ENCODE data around the gene DLG1.

DNA sequence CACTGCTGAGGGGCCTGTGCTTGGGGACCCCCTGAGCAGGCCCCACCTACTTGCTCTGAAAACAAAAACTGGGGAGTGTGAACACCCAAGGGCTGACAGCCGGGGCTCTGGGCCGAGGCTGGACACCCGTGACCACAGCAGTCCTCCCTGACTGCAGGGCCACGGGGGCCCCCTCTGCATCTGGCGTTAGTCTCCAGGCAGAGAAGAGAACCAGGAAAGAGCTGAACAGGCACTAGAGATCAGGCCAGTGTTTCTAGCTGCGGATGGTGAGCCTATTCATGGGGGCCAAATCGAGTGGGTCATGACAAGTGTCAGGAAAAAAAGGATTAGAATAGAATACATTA, 285.9 kb downstream of the DLG1 start:
- TF ChIP-seq, protein P1, sequence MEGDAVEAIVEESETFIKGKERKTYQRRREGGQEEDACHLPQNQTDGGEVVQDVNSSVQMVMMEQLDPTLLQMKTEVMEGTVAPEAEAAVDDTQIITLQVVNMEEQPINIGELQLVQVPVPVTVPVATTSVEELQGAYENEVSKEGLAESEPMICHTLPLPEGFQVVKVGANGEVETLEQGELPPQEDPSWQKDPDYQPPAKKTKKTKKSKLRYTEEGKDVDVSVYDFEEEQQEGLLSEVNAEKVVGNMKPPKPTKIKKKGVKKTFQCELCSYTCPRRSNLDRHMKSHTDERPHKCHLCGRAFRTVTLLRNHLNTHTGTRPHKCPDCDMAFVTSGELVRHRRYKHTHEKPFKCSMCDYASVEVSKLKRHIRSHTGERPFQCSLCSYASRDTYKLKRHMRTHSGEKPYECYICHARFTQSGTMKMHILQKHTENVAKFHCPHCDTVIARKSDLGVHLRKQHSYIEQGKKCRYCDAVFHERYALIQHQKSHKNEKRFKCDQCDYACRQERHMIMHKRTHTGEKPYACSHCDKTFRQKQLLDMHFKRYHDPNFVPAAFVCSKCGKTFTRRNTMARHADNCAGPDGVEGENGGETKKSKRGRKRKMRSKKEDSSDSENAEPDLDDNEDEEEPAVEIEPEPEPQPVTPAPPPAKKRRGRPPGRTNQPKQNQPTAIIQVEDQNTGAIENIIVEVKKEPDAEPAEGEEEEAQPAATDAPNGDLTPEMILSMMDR (conservative IDR thresholded peaks at IDR 0.05; ENCODE audit: low read length), result no peak
- TF ChIP-seq EZH2phosphoT487 (IDR thresholded peaks at IDR 0.05; ENCODE audit: borderline replicate concordance, low read depth, low read length), result no peak
